PC-9 (cell line): ENCODE data around the gene USP13.

Source experiments
- EZH2 ChIP-seq: fragments of 200-600 bp; sonication (generic); IDR thresholded peaks from 2 replicates; pipeline ENCODE4 v1.8.0; 2017; ENCODE audit warnings: antibody characterized with exemption, low read depth
- TF ChIP-seq, protein P1 (sequence below): fragments of 200-600 bp; sonication (generic); conservative IDR thresholded peaks from 2 replicates; pipeline ENCODE4 v1.6.1; 2017; ENCODE audit warnings: mixed run types, antibody characterized with exemption, mild to moderate bottlenecking, moderate library complexity

GRCh38 chr3:179622023-179622422 lies 30.8 kb upstream of the USP13 start:
- TF ChIP-seq, protein P1, sequence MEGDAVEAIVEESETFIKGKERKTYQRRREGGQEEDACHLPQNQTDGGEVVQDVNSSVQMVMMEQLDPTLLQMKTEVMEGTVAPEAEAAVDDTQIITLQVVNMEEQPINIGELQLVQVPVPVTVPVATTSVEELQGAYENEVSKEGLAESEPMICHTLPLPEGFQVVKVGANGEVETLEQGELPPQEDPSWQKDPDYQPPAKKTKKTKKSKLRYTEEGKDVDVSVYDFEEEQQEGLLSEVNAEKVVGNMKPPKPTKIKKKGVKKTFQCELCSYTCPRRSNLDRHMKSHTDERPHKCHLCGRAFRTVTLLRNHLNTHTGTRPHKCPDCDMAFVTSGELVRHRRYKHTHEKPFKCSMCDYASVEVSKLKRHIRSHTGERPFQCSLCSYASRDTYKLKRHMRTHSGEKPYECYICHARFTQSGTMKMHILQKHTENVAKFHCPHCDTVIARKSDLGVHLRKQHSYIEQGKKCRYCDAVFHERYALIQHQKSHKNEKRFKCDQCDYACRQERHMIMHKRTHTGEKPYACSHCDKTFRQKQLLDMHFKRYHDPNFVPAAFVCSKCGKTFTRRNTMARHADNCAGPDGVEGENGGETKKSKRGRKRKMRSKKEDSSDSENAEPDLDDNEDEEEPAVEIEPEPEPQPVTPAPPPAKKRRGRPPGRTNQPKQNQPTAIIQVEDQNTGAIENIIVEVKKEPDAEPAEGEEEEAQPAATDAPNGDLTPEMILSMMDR: no peak
- TF ChIP-seq EZH2: no peak
